NCI-H82 (cell line): ENCODE data around the gene ERBB4.
"Not testable (repeated sequence)": the region's sequence is repeated elsewhere in the genome, so short reads cannot be mapped to it uniquely, and the experiment has no call there.

Experiments
- DNase-seq: peaks from one replicate; lab custom pipeline; 2025; lab: John Stamatoyannopoulos, UW

ERBB4 gene

DNA sequence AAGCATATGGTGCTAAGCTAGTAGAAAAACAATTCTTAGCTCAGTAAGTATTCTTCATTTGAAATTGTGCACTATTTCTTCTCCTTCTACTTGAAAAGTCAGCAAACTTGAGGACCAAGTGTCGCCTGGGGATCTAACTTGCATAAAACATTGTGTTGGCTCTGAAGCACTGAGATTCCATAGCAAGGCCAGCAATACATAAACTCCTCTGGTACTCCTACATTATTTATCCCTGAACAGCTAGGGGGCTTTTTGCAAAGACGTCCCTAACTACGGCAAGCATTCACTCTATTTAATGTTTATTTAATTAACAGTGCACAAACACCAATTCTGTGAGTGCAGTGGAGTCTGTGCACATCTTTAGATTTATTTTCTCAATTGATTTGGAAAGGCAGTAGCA is 392.2 kb downstream of the ERBB4 start:
- DNase-seq, result no peak

DNA sequence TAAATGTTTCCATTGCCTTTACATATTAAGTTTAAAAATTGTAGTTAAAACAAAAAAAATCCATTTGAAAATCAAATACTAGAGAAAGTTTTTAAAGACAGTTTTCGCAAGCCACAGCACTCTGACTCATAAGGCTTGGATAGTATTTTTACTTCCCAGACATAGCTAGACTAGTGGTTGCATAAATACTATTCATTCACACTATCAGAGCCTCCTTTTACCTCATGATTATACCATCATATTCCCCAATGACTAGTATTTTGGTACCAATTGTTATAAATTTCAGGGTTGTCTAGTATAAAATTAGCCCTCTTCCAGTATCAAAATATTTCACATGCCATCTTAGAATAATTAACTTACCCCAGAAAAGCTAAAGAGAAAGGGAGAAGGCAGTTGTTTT is 393.5 kb downstream of the ERBB4 start:
- no peak for DNase-seq

DNA sequence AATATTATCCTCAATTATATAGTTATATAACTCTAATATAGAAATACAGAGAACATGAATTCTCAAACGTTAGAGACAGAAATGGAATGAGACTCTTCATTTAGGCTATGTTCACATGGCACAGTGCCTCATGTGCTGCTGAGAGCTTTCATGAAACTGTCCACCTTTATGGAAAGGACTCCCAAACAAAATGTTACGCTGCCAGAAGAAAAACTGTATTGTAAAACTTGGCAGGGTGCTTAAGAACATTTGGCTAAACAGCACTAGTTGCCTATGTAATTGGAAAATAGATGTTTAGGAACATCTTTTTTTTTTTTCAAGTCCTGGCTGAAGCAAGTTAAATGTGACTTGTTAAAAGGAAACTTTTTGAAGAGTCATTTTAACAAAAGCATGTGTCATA is 396.0 kb downstream of the ERBB4 start:
- DNase-seq, result no peak

DNA sequence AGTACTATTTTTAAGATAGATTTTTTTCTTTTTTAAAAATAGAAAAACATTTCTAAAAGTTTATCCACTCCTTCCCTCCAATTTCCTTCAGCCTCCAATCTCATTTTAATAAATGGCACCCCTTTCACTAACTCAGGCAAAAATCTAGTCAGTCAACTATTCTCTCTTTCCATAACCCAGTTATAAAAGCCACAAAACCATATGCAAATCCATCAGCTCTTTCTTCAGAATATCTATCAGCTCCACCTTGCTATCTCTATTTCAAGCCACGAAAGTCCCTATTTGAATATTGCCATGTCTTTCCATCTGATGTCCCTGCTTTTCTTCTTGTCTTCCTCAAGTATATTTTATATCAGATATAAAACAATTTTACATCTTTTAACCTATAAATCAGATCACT is 397.1 kb downstream of the ERBB4 start:
- DNase-seq, result no peak

DNA sequence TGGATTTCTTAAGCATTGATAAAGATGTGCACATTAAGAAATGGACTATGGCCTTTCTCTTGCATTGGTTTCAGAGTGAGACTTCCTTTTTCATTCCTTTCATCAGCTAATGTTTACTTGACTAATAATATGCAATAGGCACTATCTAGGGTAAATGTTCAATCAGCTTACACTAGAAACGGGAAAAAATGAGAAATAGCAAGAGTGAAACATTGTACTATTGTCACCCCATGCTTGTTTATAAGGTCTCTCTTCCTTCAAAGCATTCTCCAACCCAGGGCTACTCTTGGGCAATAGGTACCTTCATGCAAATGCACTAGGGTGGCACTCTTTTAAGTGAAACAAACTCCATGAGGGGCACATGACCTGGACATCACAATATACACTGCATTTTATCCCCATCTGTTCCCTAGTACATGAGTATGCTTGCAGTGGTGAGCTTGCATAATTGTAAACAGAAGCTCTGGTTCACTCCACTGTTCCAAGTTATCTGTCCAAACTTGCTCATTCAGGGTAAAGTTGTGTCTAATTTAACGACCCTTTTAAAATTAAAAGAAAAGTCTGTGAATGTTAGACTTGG is 402.3 kb downstream of the ERBB4 start:
- DNase-seq, result peak; percentile 57

DNA sequence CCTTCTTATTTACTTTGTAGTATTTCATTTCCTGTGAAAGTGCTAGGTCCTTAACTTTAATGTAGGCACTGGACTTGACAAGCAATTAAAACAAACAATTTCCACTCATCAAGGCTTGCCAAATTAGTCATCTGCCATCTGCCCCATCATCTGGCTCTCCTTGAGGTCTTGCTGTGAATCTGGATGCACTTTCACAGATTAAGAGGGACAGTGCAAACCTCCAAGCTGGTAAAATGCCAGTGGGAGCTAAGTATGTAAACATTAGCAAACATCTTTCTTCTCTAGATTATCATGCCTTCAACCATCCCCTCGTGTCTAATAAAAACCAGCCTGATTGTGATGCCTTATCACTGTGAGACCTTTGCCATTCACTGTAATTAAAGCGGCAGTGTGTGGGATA is 402.9 kb downstream of the ERBB4 start:
- peak; percentile 98 for DNase-seq

DNA sequence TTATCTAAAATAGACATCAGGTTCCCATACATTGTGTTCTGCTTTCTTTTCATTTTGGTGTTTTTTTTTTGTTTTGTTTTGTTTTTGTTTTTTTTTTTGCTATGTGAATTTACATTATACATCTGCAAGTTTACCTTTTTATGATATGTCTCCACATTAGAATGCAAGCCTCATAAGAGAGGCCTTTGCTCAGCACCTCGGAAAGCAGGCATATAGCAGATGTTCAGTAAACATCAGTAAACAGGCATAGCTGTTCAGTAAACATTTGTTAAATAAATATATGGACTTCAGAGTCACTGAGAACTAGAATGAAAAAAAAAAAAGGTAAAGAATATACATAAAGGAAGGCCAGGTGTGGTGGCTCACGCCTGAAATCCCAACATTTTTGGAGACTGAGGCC is 405.3 kb downstream of the ERBB4 start:
- DNase-seq, result no peak

DNA sequence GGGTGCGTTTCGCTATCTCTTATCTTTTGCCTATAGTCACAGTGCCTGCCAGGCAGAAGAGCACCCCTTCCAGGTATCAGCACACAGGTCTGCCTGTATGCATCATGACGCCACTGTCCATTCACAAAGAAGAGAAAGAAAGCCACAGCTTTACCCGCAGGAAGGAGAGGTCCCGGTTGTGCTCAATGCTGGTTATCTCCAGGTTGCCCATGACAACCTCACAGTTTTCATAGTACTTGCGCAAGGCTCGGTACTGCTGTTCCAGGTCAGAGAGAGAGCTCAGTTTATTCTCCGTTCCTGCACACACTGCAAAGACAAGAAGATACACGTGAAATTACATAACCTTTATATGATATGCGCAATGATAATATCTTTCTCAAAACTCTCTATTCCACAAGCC is 414.0 kb downstream of the ERBB4 start:
- no peak for DNase-seq

DNA sequence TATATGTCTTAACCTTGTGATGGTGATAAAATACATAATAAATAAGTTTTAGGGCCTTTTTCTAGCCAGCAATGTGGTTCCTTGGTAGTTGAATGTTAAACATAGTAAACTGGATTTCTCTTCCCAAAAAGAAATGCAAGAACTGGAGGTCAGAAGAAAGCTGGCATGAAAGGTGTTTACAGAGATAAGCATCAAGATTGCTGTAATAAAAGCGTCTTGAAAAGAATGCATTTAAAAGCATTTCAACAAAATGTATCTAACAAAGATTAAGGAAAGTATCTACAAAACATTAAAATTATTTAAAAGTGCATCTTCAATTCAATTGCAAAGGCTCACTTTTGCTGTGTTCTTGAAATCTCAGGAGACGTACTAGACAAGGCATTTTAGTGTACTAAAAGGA is 419.0 kb downstream of the ERBB4 start:
- DNase-seq, result no peak

DNA sequence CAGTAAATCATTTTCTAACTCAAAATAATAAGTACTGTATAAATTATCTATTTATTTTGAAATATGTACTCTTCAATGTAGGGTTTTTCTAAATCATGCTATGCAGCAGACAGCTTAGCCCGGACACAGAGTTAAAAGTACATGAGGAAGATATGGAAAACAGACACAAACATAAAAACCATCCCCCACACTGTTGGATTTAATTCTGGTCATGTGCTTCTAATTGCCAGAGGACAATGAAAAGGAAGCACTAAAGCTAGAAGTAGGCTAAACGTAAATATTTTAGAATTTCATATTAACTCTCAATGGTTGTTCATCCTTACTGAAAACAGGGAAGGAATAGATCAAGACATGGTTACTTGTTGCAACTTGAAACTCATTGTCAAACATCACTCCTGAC is 420.7 kb downstream of the ERBB4 start:
- no peak for DNase-seq

DNA sequence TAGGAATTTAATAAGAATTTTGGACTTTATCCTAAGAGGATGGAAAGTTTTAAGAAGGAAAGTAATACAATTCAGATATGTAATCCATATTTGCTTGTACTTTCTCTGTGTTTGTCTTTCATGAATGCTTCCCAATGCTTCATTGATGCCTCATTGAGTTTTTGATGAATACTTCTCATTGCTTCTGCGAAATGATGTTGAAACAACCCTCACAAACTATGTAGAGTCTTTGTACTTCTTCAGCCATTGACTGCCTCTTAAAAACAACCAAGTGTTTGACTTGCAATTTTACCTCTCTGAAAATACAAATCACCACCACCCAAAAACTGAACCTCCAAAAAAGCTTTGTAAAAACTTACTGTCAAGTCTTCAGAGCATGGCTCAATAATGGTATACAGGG is 424.1 kb downstream of the ERBB4 start:
- no peak for DNase-seq

DNA sequence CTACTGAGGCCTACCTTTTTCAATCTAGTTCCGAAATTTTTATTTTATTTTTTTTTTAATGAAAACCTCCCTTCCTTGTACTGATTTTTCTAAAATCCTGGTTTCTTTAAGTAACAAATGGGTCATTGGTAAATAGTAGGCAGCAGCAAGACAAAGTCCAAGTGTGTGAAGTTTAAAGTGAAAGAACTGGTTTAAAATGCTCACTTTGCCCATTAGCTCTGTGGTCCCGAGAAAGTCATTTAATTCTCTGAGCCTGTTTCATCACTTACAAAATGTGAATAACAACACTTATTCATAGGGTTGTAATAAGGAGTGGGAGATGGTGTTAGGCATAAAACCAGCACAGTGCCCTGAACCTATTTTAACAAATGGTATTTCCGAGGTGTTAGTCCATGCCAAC is 426.2 kb downstream of the ERBB4 start:
- DNase-seq, result no peak

DNA sequence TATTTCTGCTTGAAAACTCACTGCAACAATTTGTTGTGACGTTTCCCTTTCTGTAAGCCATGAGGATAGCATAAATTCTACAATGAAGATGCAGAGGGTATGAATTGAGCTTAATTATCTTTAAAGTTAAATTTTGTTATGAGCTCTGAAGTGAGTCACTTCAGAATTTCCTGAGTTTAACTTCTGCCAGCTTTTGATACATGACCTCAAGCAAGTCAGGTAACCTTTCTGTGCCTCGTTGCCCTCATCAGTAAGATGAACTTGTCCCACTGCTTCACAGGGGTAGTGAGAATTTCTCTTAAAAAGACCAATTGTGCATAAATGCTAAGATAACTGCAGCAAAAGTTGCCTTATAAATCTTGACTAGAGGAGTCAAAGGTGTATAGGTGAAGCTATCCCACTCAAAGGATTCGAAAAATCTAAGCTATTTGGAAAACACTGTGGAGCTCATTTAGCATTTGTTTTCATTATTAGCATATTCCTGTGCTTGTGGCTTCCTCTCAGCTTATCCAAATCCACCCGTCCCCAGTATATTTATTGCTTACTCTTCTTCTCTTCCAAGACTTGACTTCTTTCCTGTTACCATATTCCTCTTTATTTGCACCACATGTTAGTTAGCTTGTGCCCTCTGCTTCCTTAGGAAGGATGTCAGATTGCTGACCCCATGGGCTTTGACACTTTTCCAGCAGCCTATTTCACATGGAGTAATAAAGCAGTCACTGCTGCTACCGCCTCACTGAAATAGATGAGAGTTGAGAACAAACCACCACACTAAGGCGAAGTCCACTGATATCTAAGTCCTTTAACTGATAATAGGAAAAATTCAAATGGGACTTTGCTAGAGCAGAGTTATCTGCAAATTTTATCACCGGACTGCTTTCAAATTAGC is 428.6 kb downstream of the ERBB4 start:
- no peak for DNase-seq

DNA sequence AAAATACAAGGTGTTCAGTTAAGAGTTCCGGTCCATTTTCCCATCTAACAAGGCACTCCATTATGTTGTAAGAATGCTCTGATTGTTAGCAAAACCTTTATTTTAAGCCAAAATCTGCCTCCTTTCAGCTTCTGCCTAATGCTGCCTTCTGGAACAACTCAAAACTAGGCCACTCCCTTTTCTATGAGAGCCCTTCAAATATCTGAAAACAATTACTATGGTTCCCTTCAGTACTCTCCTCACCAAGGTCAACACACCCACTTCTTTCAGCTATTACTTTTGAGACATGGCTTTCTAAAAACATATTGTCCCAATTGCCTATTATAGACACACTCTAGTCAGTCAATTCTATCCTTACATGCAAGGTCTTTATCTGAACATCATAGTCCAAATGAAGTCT is 429.4 kb downstream of the ERBB4 start:
- no peak for DNase-seq

DNA sequence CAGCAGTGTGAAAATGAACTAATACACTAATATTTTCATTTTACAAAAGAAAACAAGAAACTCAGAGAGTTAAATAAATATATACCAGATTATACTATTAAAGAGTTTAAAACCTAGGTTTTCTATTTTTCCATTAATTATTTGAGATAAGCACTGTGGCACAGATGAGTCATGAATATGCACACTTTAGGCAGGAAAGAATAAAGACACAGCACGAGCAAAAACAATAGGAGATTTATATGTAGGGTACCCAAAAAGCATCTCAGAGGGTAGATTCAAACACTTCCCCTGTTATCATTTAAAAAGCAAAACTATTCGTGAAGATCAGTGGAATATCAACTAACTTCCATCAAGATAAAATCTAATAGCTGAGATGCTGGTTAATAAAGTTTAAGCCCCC is 430.6 kb downstream of the ERBB4 start:
- DNase-seq, result no peak

DNA sequence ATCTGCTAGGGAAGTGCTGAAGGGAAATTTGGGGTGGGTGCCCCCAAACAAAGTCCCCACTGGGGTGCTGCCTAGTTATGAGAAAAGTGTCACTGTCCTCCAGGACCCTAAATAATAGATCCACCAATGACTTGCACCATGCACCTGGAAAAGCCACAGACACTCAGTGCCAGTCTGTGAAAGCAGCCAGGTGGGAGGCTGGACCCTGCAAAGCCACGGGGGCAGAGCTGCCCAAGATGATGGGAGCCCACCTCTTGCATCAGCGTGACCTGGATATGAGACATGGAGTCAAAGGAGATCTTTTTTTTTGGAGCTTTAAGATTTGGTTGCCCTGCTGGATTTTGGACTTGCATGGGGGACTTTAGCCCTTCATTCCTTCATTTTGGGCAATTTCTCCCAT is 431.6 kb downstream of the ERBB4 start:
- no peak for DNase-seq

DNA sequence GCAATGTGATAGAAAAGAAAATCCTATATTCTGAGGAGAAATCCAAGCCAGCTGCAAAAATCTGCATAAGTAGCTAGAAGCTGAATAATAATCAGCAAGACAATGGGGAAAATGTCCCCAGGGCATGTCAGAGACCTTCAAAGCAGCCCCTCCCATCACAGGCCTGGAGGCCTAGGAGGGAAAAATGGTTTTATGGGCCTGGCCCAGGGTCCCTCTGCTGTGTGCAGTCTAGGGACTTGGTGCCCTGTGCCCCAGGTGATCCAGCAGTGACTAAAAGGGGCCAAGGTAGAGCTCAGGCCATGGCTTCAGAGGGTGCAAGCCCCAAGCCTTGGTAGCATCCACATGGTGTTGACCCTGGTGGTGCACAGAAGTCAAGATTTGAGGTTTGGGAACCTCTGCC is 432.1 kb downstream of the ERBB4 start:
- not testable (repeated sequence) for DNase-seq

DNA sequence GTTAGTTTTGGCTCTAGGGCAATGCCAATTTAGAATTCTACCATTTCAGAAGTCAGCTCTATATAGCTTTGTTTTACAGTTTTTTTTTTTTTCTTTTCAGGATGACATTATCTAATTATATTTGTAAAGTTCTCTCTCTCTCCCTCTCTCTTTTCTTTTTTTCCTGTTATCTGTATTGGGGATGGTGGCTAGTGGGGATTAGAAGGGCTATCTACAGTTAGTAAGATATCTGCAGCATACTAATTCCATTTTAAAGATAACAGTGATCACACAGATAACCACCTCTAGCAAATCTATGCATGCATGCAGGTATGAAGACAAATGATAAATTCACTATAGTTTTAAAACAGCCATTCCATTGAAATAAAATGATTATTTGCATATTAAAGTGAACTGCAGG is 438.9 kb downstream of the ERBB4 start:
- no peak for DNase-seq

DNA sequence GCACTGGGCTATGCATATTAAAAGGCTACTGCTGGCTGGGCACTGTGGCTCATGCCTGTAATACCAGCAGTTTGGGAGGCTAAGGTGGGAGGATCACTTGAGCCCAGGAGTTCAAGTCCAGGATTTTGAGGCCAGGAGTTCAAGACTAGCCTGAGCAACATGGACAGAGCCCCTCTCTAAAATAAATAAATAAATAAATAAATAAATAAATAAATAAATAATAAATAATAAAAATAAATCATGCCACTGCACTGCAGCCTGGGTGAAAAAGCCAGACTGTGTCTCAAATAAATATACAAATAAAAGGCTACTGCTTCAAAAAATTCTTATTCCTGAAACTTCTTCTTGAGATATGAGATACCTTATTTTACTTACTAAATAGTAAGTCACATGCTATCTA is 439.6 kb downstream of the ERBB4 start:
- no peak for DNase-seq

DNA sequence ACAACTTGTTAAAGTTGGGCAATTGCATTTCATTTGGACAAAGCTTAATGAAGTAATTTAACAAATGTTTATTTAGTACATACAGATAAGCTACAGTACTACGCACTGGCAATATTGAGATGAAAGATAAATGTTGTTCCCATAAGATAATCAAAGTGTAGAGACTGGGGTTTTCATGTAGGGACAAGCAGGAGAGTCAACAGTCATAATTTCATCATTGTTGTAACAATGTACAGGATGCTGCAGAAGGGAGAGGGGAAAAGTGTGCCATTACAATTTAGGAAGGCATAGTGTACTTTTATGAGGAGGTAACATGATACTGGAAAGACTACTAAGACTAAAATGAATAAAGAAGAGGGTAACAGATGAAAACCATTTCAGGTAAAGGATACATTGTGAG is 441.6 kb downstream of the ERBB4 start:
- DNase-seq, result no peak

DNA sequence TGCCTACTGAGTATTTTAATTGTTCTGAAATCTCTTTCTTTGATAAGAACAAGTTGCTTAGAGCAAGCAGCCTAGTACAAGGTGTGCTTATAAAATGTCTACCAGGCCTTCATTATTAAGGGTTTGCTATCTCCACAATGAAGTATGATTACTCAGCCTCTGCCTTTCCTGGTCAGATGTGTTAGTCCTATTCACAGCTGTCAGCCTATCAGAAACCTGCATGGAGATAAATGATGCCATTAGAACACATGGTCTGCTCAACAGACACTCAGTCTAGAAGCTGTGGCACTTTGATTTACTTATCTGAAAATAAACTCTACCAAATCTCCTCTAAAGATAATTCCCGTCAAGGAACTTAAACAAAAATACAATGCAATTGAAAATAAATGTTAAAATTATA is 448.7 kb downstream of the ERBB4 start:
- peak; percentile 21 for DNase-seq

DNA sequence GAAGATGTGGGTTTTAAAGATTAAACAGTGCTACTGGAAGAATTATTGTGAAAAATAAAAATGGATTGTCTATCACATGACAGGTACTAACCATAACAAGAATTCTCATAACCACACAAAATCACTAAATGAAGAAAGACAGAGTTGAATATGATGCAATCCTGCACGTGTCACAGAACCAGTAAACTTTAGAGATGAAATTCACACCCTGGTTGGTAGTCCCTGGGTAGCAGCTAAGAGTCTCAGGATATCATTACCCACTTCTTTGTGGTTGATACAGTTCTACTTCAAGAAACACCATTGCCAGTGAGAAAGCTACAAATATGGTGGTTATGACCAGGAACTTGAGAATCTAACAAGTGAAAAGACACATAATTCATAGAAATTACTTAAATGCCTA is 450.2 kb downstream of the ERBB4 start:
- DNase-seq, result no peak

DNA sequence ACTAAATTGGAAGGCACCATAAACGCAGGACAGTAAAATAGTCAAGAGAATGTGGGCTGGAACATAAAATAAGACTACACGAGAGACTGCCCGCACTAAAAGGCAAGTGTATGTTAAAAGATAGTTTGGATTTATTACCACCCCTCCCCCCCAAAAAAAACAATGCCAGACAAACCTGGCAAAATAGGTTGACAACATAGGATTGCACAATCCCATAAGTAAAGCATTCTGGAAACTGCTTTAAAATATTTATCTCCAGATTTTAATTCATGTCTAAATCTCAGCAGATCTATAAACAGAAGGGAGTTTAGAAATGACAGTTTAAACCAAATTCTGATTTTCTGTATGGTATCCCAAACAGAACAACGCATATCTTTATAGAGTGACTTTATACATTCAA is 455.1 kb downstream of the ERBB4 start:
- DNase-seq, result no peak

DNA sequence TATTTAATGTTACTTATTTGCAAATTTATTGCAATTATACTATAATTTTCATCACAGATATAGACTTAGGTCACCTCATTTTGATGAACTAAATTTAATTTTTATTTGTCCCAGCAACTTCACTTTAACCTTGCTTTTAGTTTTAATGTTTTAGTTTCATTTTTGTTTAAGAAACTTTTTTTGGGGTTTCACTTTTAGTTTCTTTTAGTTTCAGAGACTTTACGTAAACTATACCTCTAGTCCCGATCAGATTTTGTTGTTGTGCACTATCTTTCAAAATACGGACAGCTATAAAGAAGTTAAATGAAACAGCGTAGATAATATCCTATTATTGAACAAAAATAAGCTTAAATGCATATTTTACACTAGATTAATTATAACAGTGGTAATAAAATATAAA is 460.5 kb downstream of the ERBB4 start:
- no peak for DNase-seq
